Cardiac muscle cell (in vitro differentiated cells and primary cell): Measurements from ENCODE around the gene DDX50. TPM values are rescaled to one million over a fixed set of nuclear protein-coding genes. Genes with fewer than 3 reads are reported as not detected.
"Not testable (repeated sequence)": the region's sequence is repeated elsewhere in the genome, so short reads cannot be mapped to it uniquely, and the experiment has no call there.

ENCODE experiments used
- DNase-seq, 2 donors: peaks; one replicate each; pipeline versions ENCODE4 v3.0.0 to v3.0.0-alpha.2; 2010 to 2017; ENCODE audit warnings: low read depth in 1 of 2, low spot score in 1 of 2
- H3K27ac ChIP-seq: fragments of 200-600 bp; sonication (generic); 2 replicates; pipeline ENCODE4 v1.5.1; 2016
- H3K27me3 ChIP-seq: fragments of 200-600 bp; sonication (generic); 2 replicates; pipeline ENCODE4 v1.6.0; 2016; ENCODE audit warnings: control low read depth
- H3K36me3 ChIP-seq: fragments of 200-600 bp; sonication (generic); 2 replicates; pipeline ENCODE4 v1.5.1; 2016; ENCODE audit warnings: control low read depth
- H3K4me1 ChIP-seq: fragments of 200-600 bp; sonication (generic); 2 replicates; pipeline ENCODE4 v1.8.1; 2017; ENCODE audit warnings: low read depth, mild to moderate bottlenecking, mixed run types
- H3K4me3 ChIP-seq: fragments of 200-600 bp; sonication (generic); 2 replicates; pipeline ENCODE4 v1.5.1; 2016; ENCODE audit warnings: mild to moderate bottlenecking
- H3K9me3 ChIP-seq: fragments of 200-600 bp; sonication (generic); 2 replicates; pipeline ENCODE4 v1.5.1; 2017; ENCODE audit warnings: low read depth, mild to moderate bottlenecking, control low read depth
- CTCF ChIP-seq: IDR thresholded peaks from 2 replicates; pipeline ENCODE4 v1.5.1; 2012; ENCODE audit warnings: low read depth, mild to moderate bottlenecking, low read length
- polyA plus RNA-seq: library from polyadenylated mRNA; unstranded; fragments of >200 nt; fragmentation: Nextera tagmentation; extraction: Ambion mirVana; gene quantifications from 2 replicates; pipeline ENCODE4 v1.2.1, GENCODE V29; 2016
- total RNA-seq: library from RNA; depleted of rRNA; stranded (reverse); fragments of >200 nt; gene quantifications from 2 replicates; pipeline ENCODE4 v1.2.3, GENCODE V29; 2016

The DDX50 gene
- total and polyA plus RNA-seq, 2 experiments from 2014 or later, result 52.0 to 52.7 TPM

- no peak overlapping the region for H3K4me3 ChIP-seq
- peak in 1 of 2 donors; percentile 6 for DNase-seq
- no peaks in the 10 kb centered on the region for H3K9me3 ChIP-seq
- H3K36me3 ChIP-seq, result peaks cover 14% of the 10 kb centered on the region
- no peaks in the 10 kb centered on the region for H3K27me3 ChIP-seq
- TF ChIP-seq CTCF, result no peak
- H3K27ac ChIP-seq, result no peak overlapping the region
- no peaks in the 10 kb centered on the region for H3K4me1 ChIP-seq
These were observed 23.5 kb downstream of the DDX50 start for GRCh38 chr10:68924593-68924992.

- TF ChIP-seq CTCF, result no peak
- DNase-seq, result no peak
- H3K27me3 ChIP-seq, result no peaks in the 10 kb centered on the region
- no peak overlapping the region for H3K27ac ChIP-seq
- peaks cover 9% of the 10 kb centered on the region for H3K36me3 ChIP-seq
- no peak overlapping the region for H3K4me3 ChIP-seq
- H3K4me1 ChIP-seq, result no peaks in the 10 kb centered on the region
- H3K9me3 ChIP-seq, result no peaks in the 10 kb centered on the region
These were observed 24.4 kb downstream of the DDX50 start for GRCh38 chr10:68925489-68925888.

GRCh38 chr10:68929157-68929556, 28.0 kb downstream of the DDX50 start:
- H3K27me3 ChIP-seq, H3K9me3 ChIP-seq, DNase-seq, H3K4me3 ChIP-seq, H3K4me1 ChIP-seq, H3K27ac ChIP-seq: not testable (repeated sequence)
- peaks cover 19% of the 10 kb centered on the region for H3K36me3 ChIP-seq

- not testable (repeated sequence) for DNase-seq, H3K9me3 ChIP-seq, H3K27me3 ChIP-seq, H3K27ac ChIP-seq, H3K4me1 ChIP-seq, H3K4me3 ChIP-seq
- H3K36me3 ChIP-seq, result peaks cover 26% of the 10 kb centered on the region
These were observed 28.8 kb downstream of the DDX50 start for GRCh38 chr10:68929888-68930287.

GRCh38 chr10:68932860-68933259, 31.7 kb downstream of the DDX50 start:
- not testable (repeated sequence) for H3K4me1 ChIP-seq, H3K27ac ChIP-seq
- H3K36me3 ChIP-seq, result peaks cover 40% of the 10 kb centered on the region

GRCh38 chr10:68934994-68935393, 33.9 kb downstream of the DDX50 start:
- no peak for TF ChIP-seq CTCF
- Histone ChIP-seq H3K4me3 (no peak overlapping the region), H3K27ac (no peak overlapping the region)

More at GRCh38 chr10:68932860-68933259, 31.7 kb downstream of the DDX50 start:
- not testable (repeated sequence) for H3K27me3 ChIP-seq, DNase-seq, H3K9me3 ChIP-seq, H3K4me3 ChIP-seq

GRCh38 chr10:68938117-68938516, 37.0 kb downstream of the DDX50 start:
- Histone ChIP-seq H3K27me3 (no peaks in the 10 kb centered on the region), H3K27ac (no peak overlapping the region), H3K9me3 (no peaks in the 10 kb centered on the region), H3K36me3 (peaks cover 57% of the 10 kb centered on the region), H3K4me1 (no peaks in the 10 kb centered on the region), H3K4me3 (no peak overlapping the region)
- no peak for TF ChIP-seq CTCF
- peak; percentile 14 to 46 for DNase-seq

More at GRCh38 chr10:68934994-68935393, 33.9 kb downstream of the DDX50 start:
- Histone ChIP-seq H3K9me3 (no peaks in the 10 kb centered on the region), H3K4me1 (no peaks in the 10 kb centered on the region), H3K36me3 (peaks cover 52% of the 10 kb centered on the region), H3K27me3 (no peaks in the 10 kb centered on the region)
- DNase-seq, result no peak
